BE2C (cell line): ENCODE data around the gene SMURF1.

ENCODE experiments used
- DNase-seq: peaks from one replicate; pipeline ENCODE4 v3.0.0-alpha.2; 2020
- H3K27me3 ChIP-seq: fragments of 250-450 bp; sonication (Bioruptor Pico); 2 replicates; pipeline ENCODE4 v1.5.1; 2020; ENCODE audit warnings: mild to moderate bottlenecking
- H3K36me3 ChIP-seq: fragments of 250-450 bp; sonication (Bioruptor Pico); 2 replicates; pipeline ENCODE4 v1.5.1; 2020; ENCODE audit warnings: mild to moderate bottlenecking
- H3K4me1 ChIP-seq: fragments of 250-450 bp; sonication (Bioruptor Pico); 2 replicates; pipeline ENCODE4 v1.5.1; 2020
- H3K4me3 ChIP-seq: 2 replicates; pipeline ENCODE4 v1.5.1; 2011; ENCODE audit warnings: low read depth, low read length
- H3K9me3 ChIP-seq: fragments of 250-450 bp; sonication (Bioruptor Pico); 2 replicates; pipeline ENCODE4 v1.5.1; 2020
- TF ChIP-seq, protein P1 (sequence below): IDR thresholded peaks from 2 replicates; pipeline ENCODE4 v1.5.1; 2012; ENCODE audit warnings: mild to moderate bottlenecking, low read depth, low read length

Gene SMURF1

GRCh38 chr7:99131290-99131689 is 12.6 kb downstream of the SMURF1 start:
- no peak for DNase-seq
- Histone ChIP-seq H3K9me3 (no peaks in the 10 kb centered on the region; the same call in 1 of the 2 replicates), H3K4me3 (no peak overlapping the region), H3K27me3 (no peaks in the 10 kb centered on the region), H3K36me3 (no peaks in the 10 kb centered on the region), H3K4me1 (no peaks in the 10 kb centered on the region)
- TF ChIP-seq, protein P1, sequence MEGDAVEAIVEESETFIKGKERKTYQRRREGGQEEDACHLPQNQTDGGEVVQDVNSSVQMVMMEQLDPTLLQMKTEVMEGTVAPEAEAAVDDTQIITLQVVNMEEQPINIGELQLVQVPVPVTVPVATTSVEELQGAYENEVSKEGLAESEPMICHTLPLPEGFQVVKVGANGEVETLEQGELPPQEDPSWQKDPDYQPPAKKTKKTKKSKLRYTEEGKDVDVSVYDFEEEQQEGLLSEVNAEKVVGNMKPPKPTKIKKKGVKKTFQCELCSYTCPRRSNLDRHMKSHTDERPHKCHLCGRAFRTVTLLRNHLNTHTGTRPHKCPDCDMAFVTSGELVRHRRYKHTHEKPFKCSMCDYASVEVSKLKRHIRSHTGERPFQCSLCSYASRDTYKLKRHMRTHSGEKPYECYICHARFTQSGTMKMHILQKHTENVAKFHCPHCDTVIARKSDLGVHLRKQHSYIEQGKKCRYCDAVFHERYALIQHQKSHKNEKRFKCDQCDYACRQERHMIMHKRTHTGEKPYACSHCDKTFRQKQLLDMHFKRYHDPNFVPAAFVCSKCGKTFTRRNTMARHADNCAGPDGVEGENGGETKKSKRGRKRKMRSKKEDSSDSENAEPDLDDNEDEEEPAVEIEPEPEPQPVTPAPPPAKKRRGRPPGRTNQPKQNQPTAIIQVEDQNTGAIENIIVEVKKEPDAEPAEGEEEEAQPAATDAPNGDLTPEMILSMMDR, result no peak

DNA sequence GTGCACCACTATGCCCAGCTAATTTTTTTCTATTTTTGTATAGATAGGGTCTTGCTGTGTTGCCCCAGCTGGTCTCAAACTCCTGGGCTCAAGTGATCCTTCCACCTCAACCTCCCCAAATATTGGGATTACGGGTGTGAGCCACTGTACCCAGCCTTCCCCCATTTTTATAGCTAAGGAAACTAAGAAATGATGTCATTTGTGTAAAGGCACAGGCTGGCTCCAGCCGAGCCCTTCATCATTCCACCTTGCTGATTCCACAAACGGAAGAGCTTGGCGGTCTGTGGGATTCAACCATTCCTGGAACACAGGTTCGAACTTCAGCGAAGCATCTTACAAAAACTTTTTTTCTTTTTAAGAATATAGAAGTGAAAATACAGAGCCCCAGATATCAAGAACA is 14.4 kb downstream of the SMURF1 start:
- no peaks in the 10 kb centered on the region for H3K4me1 ChIP-seq
- no peaks in the 10 kb centered on the region for H3K36me3 ChIP-seq
- no peak for DNase-seq
- no peaks in the 10 kb centered on the region for H3K27me3 ChIP-seq
- no peaks in the 10 kb centered on the region; the same call in 1 of the 2 replicates for H3K9me3 ChIP-seq
- no peak overlapping the region for H3K4me3 ChIP-seq
- TF ChIP-seq, protein P1, result no peak

GRCh38 chr7:99129001-99129400 is 14.9 kb downstream of the SMURF1 start:
- Histone ChIP-seq H3K27me3 (no peaks in the 10 kb centered on the region), H3K4me1 (no peaks in the 10 kb centered on the region)
- DNase-seq, result no peak

GRCh38 chr7:99128076-99128950 is 15.6 kb downstream of the SMURF1 start:
- TF ChIP-seq, protein P1, result no peak
- no peak for DNase-seq
- no peak overlapping the region for H3K4me3 ChIP-seq
- no peaks in the 10 kb centered on the region for H3K4me1 ChIP-seq
- H3K27me3 ChIP-seq, result no peaks in the 10 kb centered on the region
- H3K9me3 ChIP-seq, result no peaks in the 10 kb centered on the region; the same call in 1 of the 2 replicates
- H3K36me3 ChIP-seq, result no peaks in the 10 kb centered on the region

More at GRCh38 chr7:99129001-99129400, 14.9 kb downstream of the SMURF1 start:
- Histone ChIP-seq H3K9me3 (no peaks in the 10 kb centered on the region; the same call in 1 of the 2 replicates), H3K4me3 (no peak overlapping the region), H3K36me3 (no peaks in the 10 kb centered on the region)
- TF ChIP-seq, protein P1, result no peak

- H3K4me3 ChIP-seq, result no peak overlapping the region
- H3K36me3 ChIP-seq, result no peaks in the 10 kb centered on the region
- no peaks in the 10 kb centered on the region for H3K4me1 ChIP-seq
- H3K9me3 ChIP-seq, result no peaks in the 10 kb centered on the region; the same call in 1 of the 2 replicates
- no peaks in the 10 kb centered on the region for H3K27me3 ChIP-seq
- no peak for DNase-seq
- TF ChIP-seq, protein P1, result no peak
Observed at GRCh38 chr7:99127636-99128035, 16.3 kb downstream of the SMURF1 start.

- Histone ChIP-seq H3K4me1 (no peaks in the 10 kb centered on the region), H3K4me3 (no peak overlapping the region), H3K36me3 (no peaks in the 10 kb centered on the region), H3K9me3 (no peaks in the 10 kb centered on the region; the same call in 1 of the 2 replicates), H3K27me3 (no peaks in the 10 kb centered on the region)
- no peak for DNase-seq
- TF ChIP-seq, protein P1, result no peak
Observed at GRCh38 chr7:99126921-99127553, 16.9 kb downstream of the SMURF1 start.
